Astrocyte (in vitro differentiated cells and primary cell): Measurements from ENCODE around the gene PLEKHA8. TPM values are rescaled to one million over a fixed set of nuclear protein-coding genes. Genes with fewer than 3 reads are reported as not detected.

Experiments
- DNase-seq: peaks from one replicate; pipeline ENCODE4 v3.0.0-alpha.2; 2010; ENCODE audit warnings: low read depth
- FAIRE-seq: peaks from 2 replicates; lab custom pipeline; 2011; peaks lifted over from hg19 to GRCh38; lab: Jason Lieb, UNC
- H2AFZ ChIP-seq: 2 replicates; pipeline ENCODE4 v1.6.0; 2012; ENCODE audit warnings: low read depth, low read length, inconsistent platforms
- H3K27ac ChIP-seq: 2 replicates; pipeline ENCODE4 v1.5.1; 2011; ENCODE audit warnings: low read depth, low read length, inconsistent platforms
- H3K27me3 ChIP-seq: 2 replicates; pipeline ENCODE4 v1.6.0; 2011; ENCODE audit warnings: low read length, inconsistent platforms; ENCODE audit not compliant: insufficient read depth
- H3K36me3 ChIP-seq: 2 replicates; pipeline ENCODE4 v1.5.1; 2011; ENCODE audit warnings: low read length, inconsistent platforms; ENCODE audit not compliant: insufficient read depth
- H3K4me1 ChIP-seq: 2 replicates; pipeline ENCODE4 v1.5.1; 2011; ENCODE audit warnings: low read length, inconsistent platforms; ENCODE audit not compliant: insufficient read depth
- H3K4me2 ChIP-seq: 2 replicates; pipeline ENCODE4 v1.6.0; 2012; ENCODE audit warnings: low read length, inconsistent platforms
- H3K4me3 ChIP-seq: 2 replicates; pipeline ENCODE4 v1.5.1; 2011; ENCODE audit warnings: low read depth, mild to moderate bottlenecking, low read length, inconsistent platforms; ENCODE audit not compliant: insufficient read depth
- H3K79me2 ChIP-seq: 2 replicates; pipeline ENCODE4 v1.6.0; 2012; ENCODE audit warnings: mild to moderate bottlenecking, low read length, inconsistent platforms; ENCODE audit not compliant: insufficient read depth
- H3K9ac ChIP-seq: 2 replicates; pipeline ENCODE4 v1.6.0; 2012; ENCODE audit warnings: mild to moderate bottlenecking, low read length, inconsistent platforms
- H3K9me3 ChIP-seq: 2 replicates; pipeline ENCODE4 v1.5.1; 2012; ENCODE audit warnings: low read depth, mild to moderate bottlenecking, low read length, inconsistent platforms; ENCODE audit not compliant: insufficient read depth
- H4K20me1 ChIP-seq: 2 replicates; pipeline ENCODE4 v1.6.0; 2012; ENCODE audit warnings: low read length, inconsistent platforms; ENCODE audit not compliant: insufficient read depth
- H3K27ac Mint-ChIP-seq: one replicate; pipeline ENCODE4 v1.8.0; 2021; ENCODE audit warnings: mild to moderate bottlenecking, mixed read lengths; ENCODE audit not compliant: unreplicated experiment
- H3K27me3 Mint-ChIP-seq: one replicate; pipeline ENCODE4 v1.8.0; 2021; ENCODE audit warnings: low read depth, mixed read lengths; ENCODE audit not compliant: unreplicated experiment
- H3K36me3 Mint-ChIP-seq: one replicate; pipeline ENCODE4 v1.8.0; 2021; ENCODE audit warnings: low read depth, mixed read lengths; ENCODE audit not compliant: unreplicated experiment
- H3K4me1 Mint-ChIP-seq: one replicate; pipeline ENCODE4 v1.8.0; 2021; ENCODE audit warnings: low read depth, mixed read lengths; ENCODE audit not compliant: unreplicated experiment
- H3K4me3 Mint-ChIP-seq: one replicate; pipeline ENCODE4 v1.8.0; 2021; ENCODE audit warnings: mild to moderate bottlenecking, moderate library complexity, mixed read lengths; ENCODE audit not compliant: unreplicated experiment
- H3K9me3 Mint-ChIP-seq: one replicate; pipeline ENCODE4 v1.8.0; 2021; ENCODE audit warnings: mild to moderate bottlenecking, mixed read lengths; ENCODE audit not compliant: unreplicated experiment
- CTCF ChIP-seq: IDR thresholded peaks from 2 replicates; pipeline ENCODE4 v1.5.1; 2011; ENCODE audit warnings: low read depth, mild to moderate bottlenecking, inconsistent platforms, low read length, moderate library complexity; ENCODE audit not compliant: insufficient read depth
- EZH2 ChIP-seq: IDR thresholded peaks from 2 replicates; pipeline ENCODE4 v1.6.1; 2012; ENCODE audit warnings: mild to moderate bottlenecking, low read length, inconsistent platforms; ENCODE audit not compliant: insufficient read depth
- total RNA-seq: library from RNA; stranded (reverse); gene quantifications from 2 replicates; pipeline ENCODE4 v1.2.1, GENCODE V29; 2021

Gene PLEKHA8
- total RNA-seq, 1 donor from 2014 or later = 34.7 TPM

GRCh38 chr7:30087371-30087770, 59.2 kb downstream of the PLEKHA8 start:
- Mint-ChIP-seq H3K27me3 (no peaks in the 10 kb centered on the region), H3K36me3 (peaks cover 6% of the 10 kb centered on the region), H3K4me1 (peaks cover 21% of the 10 kb centered on the region), H3K4me3 (no peak overlapping the region), H3K27ac (no peak overlapping the region), H3K9me3 (no peaks in the 10 kb centered on the region)
- H3K9ac ChIP-seq = no peak overlapping the region
- no peak overlapping the region for H3K27ac ChIP-seq
- FAIRE-seq (no peak), DNase-seq (no peak)
- no peak for TF ChIP-seq EZH2
- TF ChIP-seq CTCF = no peak
- H4K20me1 ChIP-seq = no peaks in the 10 kb centered on the region
- H3K27me3 ChIP-seq = no peaks in the 10 kb centered on the region
- H2AFZ ChIP-seq = no peak overlapping the region
- H3K9me3 ChIP-seq = no peaks in the 10 kb centered on the region
- H3K79me2 ChIP-seq = no peaks in the 10 kb centered on the region
- H3K36me3 ChIP-seq = no peaks in the 10 kb centered on the region
- H3K4me3 ChIP-seq = no peak overlapping the region
- H3K4me2 ChIP-seq = no peak overlapping the region
- peaks cover 6% of the 10 kb centered on the region for H3K4me1 ChIP-seq

- Histone ChIP-seq H3K36me3 (no peaks in the 10 kb centered on the region), H3K4me3 (no peak overlapping the region), H3K79me2 (no peaks in the 10 kb centered on the region), H3K4me1 (peaks cover 6% of the 10 kb centered on the region), H2AFZ (no peak overlapping the region), H4K20me1 (no peaks in the 10 kb centered on the region), H3K27me3 (no peaks in the 10 kb centered on the region), H3K9ac (no peak overlapping the region), H3K4me2 (no peak overlapping the region), H3K27ac (no peak overlapping the region), H3K9me3 (no peaks in the 10 kb centered on the region)
- no peaks in the 10 kb centered on the region for H3K9me3 Mint-ChIP-seq
- TF ChIP-seq EZH2 (no peak), CTCF (no peak)
- H3K36me3 Mint-ChIP-seq = peaks cover 6% of the 10 kb centered on the region
- DNase-seq (no peak), FAIRE-seq (no peak)
- no peak overlapping the region for H3K27ac Mint-ChIP-seq
- no peak overlapping the region for H3K4me3 Mint-ChIP-seq
- peaks cover 22% of the 10 kb centered on the region for H3K4me1 Mint-ChIP-seq
- no peaks in the 10 kb centered on the region for H3K27me3 Mint-ChIP-seq
Observed at GRCh38 chr7:30088362-30088761, 60.1 kb downstream of the PLEKHA8 start.

GRCh38 chr7:30090111-30090510, 61.9 kb downstream of the PLEKHA8 start:
- Histone ChIP-seq H4K20me1 (no peaks in the 10 kb centered on the region), H3K27ac (no peak overlapping the region), H3K9me3 (no peaks in the 10 kb centered on the region), H3K27me3 (no peaks in the 10 kb centered on the region), H3K4me1 (peaks cover 6% of the 10 kb centered on the region), H3K79me2 (no peaks in the 10 kb centered on the region), H3K4me3 (no peak overlapping the region), H3K36me3 (no peaks in the 10 kb centered on the region), H3K4me2 (no peak overlapping the region), H3K9ac (no peak overlapping the region), H2AFZ (no peak overlapping the region)
- H3K9me3 Mint-ChIP-seq = no peaks in the 10 kb centered on the region
- H3K4me1 Mint-ChIP-seq = peaks cover 26% of the 10 kb centered on the region
- peaks cover 9% of the 10 kb centered on the region for H3K36me3 Mint-ChIP-seq
- no peak for TF ChIP-seq EZH2
- no peak overlapping the region for H3K4me3 Mint-ChIP-seq
- no peak overlapping the region for H3K27ac Mint-ChIP-seq
- no peaks in the 10 kb centered on the region for H3K27me3 Mint-ChIP-seq
- DNase-seq (no peak), FAIRE-seq (no peak)
